SK-N-MC (cell line): Measurements from ENCODE around the gene RLN2.
"Not testable (repeated sequence)": the region's sequence is repeated elsewhere in the genome, so short reads cannot be mapped to it uniquely, and the experiment has no call there.

ENCODE experiments used
- EZH2 ChIP-seq: fragments of 200-600 bp; sonication (generic); IDR thresholded peaks from one replicate; pipeline ENCODE4 v1.6.1; 2017; ENCODE audit warnings: antibody characterized with exemption
- POLR2AphosphoS5 ChIP-seq: IDR thresholded peaks from 2 replicates; pipeline ENCODE4 v1.6.1; 2012; ENCODE audit warnings: mild to moderate bottlenecking, low read depth, low read length, borderline replicate concordance

DNA sequence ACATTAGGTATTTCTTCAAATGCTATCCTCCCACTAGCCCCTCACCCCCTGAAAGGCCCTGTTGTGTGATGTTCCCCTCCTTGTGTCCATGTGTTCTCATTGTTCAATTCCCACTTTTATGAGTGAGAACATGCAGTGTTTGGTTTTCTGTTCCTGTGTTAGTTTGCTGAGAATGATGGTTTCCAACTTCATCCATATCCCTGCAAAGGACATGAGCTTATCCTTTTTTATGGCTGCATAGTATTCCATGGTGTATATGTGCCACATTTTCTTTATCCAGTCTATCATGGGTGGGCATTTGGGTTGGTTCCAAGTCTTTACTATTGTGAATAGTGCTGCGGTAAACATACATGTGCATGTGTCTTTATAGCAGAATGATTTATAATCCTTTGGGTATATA lies 11.9 kb upstream of the RLN2 start:
- TF ChIP-seq EZH2, POLR2AphosphoS5: not testable (repeated sequence)
